GM04504 (cell line): ENCODE measurements around the gene DDX1.
"Not testable (repeated sequence)": the region's sequence is repeated elsewhere in the genome, so short reads cannot be mapped to it uniquely, and the experiment has no call there.

Experiments
- DNase-seq: peaks from one replicate; pipeline ENCODE4 v3.0.0-alpha.2; 2012; ENCODE audit warnings: low read depth

The DDX1 gene

GRCh38 chr2:15595342-15595905 lies 3.8 kb downstream of the DDX1 start:
- DNase-seq = no peak

GRCh38 chr2:15595936-15596335 lies 4.3 kb downstream of the DDX1 start:
- no peak for DNase-seq

GRCh38 chr2:15596350-15596749 lies 4.7 kb downstream of the DDX1 start:
- no peak for DNase-seq

GRCh38 chr2:15596968-15597367 lies 5.3 kb downstream of the DDX1 start:
- no peak for DNase-seq

DNA sequence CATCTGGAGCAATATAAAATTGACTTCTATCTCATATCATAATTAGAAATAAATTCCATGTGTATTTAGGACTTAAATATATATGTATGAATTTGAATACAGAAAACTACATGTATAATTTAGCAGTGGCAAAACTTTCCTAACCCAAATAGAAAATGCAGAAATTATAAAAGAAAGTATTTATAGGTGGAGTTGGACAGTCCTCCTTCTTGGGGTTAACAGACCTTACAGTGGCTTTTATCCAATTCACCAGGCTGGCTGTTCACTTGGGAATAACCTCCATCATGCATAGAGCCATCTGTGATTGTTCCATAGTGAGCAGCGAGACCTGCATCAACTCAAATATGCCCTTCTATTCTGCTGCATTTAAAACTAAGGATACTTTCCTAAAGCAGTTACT lies 8.3 kb downstream of the DDX1 start:
- DNase-seq = no peak

DNA sequence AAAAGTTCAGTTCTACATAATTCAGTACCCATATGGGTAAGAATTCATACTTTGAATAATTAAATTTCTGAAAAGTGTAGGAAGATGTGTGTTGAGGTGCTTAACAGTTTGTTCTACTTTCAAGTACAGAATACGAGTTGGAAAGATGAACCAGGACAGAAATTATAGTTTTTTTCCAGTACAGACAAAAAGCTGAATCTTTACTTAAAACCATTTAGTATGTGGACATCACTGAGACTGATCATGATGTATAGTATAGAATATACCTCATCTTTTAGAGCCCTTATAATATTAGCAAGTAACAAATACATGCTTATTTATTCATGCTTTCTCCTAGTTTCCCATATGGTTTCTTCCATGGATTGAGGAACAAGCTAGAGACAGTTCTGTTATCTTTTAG lies 10.0 kb downstream of the DDX1 start:
- DNase-seq = no peak

GRCh38 chr2:15602393-15602792 lies 10.7 kb downstream of the DDX1 start:
- DNase-seq = no peak

DNA sequence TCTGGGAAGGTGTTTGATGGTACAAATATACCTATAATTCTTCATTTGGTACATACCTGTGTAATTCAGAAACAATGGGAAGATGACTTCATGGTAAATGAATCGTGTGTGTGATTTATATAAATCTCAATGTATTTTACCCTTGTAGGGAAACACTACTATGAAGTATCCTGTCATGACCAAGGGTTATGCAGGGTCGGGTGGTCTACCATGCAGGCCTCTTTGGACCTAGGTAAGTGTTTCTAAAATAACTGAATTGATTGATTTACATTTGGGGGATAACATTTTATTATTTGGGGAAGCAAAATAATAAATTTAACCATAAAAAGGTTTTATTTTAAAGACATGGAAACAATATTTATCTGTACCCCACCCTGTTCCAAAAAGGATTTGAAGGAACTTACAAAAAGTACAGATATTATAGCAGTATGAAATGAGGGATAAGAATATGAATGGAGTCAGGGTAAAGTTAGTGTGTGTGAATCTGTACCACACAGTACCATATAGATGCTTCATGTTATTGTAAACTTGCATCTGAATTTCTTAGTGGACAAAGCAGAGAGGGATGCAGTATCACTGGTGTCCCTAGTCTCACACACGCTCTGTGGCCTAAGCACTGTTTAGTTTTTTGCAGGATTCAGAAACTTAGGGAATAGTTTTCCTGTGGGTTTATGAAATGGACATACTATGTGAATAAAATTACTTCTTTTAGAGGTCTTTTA lies 11.5 kb downstream of the DDX1 start:
- no peak for DNase-seq

- DNase-seq = no peak
Observed at GRCh38 chr2:15603948-15604347, 12.3 kb downstream of the DDX1 start.

- no peak for DNase-seq
Observed at GRCh38 chr2:15605721-15606120, 14.1 kb downstream of the DDX1 start.

DNA sequence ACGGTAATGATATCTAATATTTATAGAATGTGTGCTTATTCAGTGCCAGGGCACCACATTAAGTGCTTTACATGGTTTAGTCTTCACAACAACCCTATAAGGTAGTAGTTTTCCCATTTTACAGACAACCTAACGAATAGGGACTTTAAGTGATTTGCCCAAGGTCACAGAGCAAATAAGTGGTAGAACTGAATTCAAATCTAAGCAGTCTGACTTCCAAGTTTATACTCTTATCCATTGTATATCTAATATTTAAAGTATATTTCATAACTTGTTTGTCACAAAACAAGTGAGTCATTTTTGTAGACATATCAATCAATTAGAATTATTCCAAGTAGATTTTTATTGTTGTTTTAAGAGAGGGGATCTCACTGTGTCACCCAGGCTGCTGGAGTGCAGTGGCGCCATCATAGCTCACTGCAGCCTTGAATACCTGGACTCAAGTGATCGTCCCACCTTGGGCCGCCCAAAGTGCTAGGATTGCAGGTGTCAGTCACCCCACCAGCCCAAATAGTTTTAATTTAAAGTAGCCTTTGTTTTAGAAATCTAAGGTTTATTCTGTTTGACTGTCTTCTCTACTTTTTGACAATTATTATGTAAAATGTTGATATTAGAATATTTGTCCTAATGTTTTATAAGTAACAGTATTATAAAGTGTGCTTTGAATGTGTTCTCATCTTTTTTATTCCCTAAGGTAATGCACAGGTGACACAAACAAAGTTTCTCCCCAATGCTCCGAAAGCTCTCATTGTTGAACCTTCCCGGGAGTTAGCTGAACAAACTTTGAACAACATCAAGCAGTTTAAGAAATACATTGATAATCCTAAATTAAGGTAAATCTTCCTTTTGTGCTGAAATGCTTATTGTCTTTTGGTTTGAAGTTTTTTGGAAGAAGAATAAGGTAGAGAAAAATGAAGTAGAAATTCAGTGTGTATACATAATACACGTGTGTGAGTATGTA lies 15.1 kb downstream of the DDX1 start:
- no peak for DNase-seq

DNA sequence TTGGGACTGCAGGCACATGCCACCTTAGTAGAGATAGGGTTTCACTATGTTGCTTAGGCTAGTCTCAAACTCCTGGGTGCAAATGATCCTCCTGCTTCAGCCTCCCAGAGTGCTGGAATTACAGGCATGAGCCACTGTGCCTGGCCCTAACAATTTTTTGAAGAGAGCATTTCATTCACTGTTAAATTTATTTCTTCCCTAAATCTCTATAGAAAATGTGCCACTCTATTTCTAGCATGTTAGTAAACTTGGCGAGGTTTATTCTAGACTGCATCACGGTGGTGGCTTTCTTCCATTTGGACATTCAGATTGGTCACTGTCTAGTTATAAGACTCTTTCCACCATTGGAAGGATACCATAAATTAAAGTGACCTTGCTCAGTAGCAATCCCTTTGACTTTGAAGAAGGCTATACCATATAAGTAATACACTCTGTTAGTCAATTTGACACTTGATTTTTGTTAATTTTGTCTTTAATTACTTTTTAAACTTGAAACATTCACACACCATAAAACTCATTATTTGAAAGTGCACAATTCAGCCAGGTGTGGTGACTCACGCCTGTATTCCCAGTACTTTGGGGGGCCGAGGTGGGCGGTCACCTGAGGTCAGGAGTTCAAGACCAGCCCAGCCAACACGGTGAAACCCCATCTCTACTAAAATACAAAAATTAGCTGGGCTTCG lies 16.2 kb downstream of the DDX1 start:
- DNase-seq = no peak

GRCh38 chr2:15608392-15608761 lies 16.7 kb downstream of the DDX1 start:
- no peak for DNase-seq

- no peak for DNase-seq
Observed at GRCh38 chr2:15609341-15610042, 17.8 kb downstream of the DDX1 start.

DNA sequence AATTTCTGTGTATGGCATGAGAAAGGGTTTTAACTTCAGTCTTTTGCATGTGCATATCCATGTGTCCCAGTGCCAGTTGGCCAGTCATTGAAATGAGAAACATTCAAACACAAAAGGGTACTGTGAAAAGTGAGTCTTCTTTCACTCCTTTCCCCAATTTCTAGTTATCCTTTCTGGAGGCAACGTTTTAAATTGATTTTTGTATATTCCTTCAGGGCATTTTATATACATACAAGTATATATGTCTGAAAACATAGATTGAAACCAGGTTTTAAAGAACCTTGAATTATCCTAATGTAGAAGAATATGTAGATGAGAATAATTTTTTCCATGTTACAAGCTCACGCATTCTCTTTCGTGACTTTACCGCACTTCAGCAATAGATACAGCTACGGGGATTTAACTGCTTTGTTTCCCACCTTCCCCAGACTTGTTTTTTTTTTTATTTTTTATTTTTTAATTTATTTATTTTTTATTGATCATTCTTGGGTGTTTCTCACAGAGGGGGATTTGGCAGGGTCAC lies 18.8 kb downstream of the DDX1 start:
- no peak for DNase-seq

- DNase-seq = not testable (repeated sequence)
Observed at GRCh38 chr2:15612101-15612500, 20.4 kb downstream of the DDX1 start.

DNA sequence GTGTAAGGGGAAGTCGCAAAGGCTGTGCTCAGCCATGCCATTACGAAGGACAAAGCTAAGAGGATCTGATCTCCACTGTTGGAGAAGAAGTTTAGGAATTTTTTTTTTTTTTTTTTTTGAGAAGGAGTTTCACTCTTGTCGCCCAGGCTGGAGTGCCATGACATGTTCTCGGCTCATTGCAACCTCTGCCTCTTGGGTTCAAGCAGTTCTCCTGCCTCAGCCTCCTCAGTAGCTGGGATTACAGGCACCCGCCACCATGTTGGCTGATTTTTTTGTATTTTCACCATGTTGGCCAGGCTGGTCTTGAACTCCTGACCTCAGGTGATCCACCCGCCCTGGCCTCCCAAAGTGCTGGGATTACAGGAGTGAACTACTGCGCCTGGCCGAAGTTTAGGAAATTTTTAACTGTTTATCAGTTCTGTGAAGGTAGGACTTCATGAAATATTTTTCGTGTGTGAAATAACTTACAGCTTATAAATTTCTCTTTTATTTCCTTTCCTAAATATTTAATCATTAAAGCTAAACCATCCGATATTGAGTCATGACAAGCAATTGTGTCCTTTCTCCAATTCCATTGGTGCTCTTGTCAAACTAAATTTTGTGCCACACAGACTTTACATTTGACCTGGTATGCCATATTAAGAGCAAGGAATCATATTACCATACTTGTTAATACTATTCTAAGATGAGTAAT lies 22.2 kb downstream of the DDX1 start:
- DNase-seq = no peak

DNA sequence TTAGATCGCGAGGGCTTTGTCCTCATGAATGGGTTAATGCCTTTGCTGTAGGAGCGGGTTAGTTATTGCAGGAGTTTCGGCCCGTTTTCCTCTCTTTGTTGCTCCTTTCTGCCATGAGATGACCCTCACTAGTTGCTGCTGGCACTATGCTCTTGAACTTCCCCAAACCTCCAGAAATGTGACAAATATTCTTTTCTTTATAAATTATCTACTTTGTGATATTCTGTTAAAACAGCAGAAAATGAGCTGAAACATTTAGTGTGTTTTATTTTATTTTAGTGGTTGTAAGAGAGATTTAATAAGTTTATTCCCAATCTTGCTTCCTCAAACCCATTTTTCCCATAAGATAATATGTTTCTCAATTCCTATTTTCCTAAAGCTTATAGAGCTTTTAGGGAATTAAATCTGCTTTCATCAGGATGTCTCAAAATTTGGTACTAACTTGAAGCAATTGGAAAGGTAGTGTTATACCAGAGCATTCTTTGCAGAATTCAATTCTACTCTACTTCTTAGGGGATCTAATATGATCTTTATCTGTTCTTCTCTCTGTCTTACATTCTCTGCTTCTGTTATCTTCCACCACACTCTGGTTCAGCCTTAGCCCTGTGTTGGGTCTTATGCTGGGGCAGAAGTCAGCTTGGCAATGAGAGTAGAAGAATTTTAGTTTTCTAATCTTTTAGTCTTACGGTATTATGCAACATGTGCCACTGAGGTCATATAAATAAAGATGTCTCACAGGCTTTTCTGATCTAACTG lies 23.1 kb downstream of the DDX1 start:
- no peak for DNase-seq

- DNase-seq = no peak
Observed at GRCh38 chr2:15615301-15615920, 23.7 kb downstream of the DDX1 start.

DNA sequence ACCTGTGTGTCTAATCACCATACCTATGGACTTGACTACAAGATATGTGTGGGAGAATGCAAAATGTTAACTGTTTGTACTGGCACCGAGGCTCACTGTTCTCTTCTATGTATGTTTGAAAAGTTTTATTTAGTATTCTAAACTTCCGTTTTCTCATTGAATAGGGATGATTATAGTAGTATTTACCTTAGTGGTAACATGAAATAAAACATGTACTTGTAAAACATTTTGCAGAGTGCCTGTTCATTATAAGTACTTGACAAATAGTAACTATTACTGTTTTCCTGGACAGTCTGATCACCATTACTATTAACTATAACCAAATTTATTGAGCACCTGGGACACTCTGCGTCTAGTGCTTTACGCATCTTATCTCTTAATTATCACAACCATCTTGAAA lies 24.8 kb downstream of the DDX1 start:
- DNase-seq = no peak
